GM12878 (cell line): ENCODE data around the gene PLAC8. TPM values are rescaled to one million over a fixed set of nuclear protein-coding genes. Genes with fewer than 3 reads are reported as not detected.

Experiments
- ATAC-seq: fragments of 200-7000 bp; cut with Tn5 transposase; 3 replicates; pipeline ENCODE4 v1.9.1; 2020; ENCODE audit warnings: mild to moderate bottlenecking, moderate library complexity
- BruUV-seq: library from RNA; stranded (reverse); fragments of 400-500 nt; replicated peaks from 2 replicates; lab custom pipeline; 2021; lab: Mats Ljungman, UMichigan
- CTCF ChIA-PET: fragments of 300-600 bp; sonication (Branson Sonifier 250); formaldehyde crosslinking; extraction: SDS; loops from one replicate; lab custom pipeline; 2021; ENCODE audit warnings: inconsistent platforms; lab: Yijun Ruan, JAX
- POLR2A ChIA-PET: fragments of 350-600 bp; formaldehyde crosslinking; extraction: SDS; loops from one replicate; lab custom pipeline; 2021; ENCODE audit warnings: inconsistent platforms; lab: Charles Lee
- RAD21 ChIA-PET: fragments of 300-600 bp; sonication (Branson Sonifier 250); formaldehyde crosslinking; loops from one replicate; lab custom pipeline; 2023; ENCODE audit warnings: antibody characterized with exemption; ENCODE audit not compliant: unreplicated experiment; lab: Charles Lee
- SMC1A ChIA-PET: fragments of 300-600 bp; sonication (Branson Sonifier 250); formaldehyde crosslinking; loops from one replicate; lab custom pipeline; 2023; ENCODE audit not compliant: unreplicated experiment, uncharacterized antibody; lab: Charles Lee
- DNase-seq: peaks from one replicate; pipeline ENCODE4 v3.0.0-alpha.2; 2011; ENCODE audit warnings: low read depth, low spot score
- FAIRE-seq: peaks from 3 replicates; lab custom pipeline; 2011; peaks lifted over from hg19 to GRCh38; lab: Jason Lieb, UNC
- H2AFZ ChIP-seq: 2 replicates; pipeline ENCODE4 v1.6.0; 2011; ENCODE audit warnings: low read depth, low read length, control low read depth; ENCODE audit not compliant: control insufficient read depth
- H3K27ac ChIP-seq: 2 replicates; pipeline ENCODE4 v1.5.1; 2011; ENCODE audit warnings: control low read depth; ENCODE audit not compliant: control insufficient read depth, insufficient read depth
- H3K27me3 ChIP-seq, 2 experiments: replicated peaks in 1 of 2; 2 replicates each; pipeline versions ENCODE4 v1.6.0 to v1.6.1; 2011; ENCODE audit warnings: low read length in 1 of 2; ENCODE audit not compliant: control insufficient read depth in 2 of 2, insufficient read depth in 2 of 2
- H3K36me3 ChIP-seq, 2 experiments: 2 replicates each; pipeline ENCODE4 v1.5.1; 2011; ENCODE audit warnings: low read length in 1 of 2; ENCODE audit not compliant: control insufficient read depth in 2 of 2, insufficient read depth in 2 of 2
- H3K4me1 ChIP-seq: 2 replicates; pipeline ENCODE4 v1.6.1; 2011; ENCODE audit warnings: mild to moderate bottlenecking, low read length, moderate library complexity, mixed read lengths; ENCODE audit not compliant: control insufficient read depth, insufficient read depth
- H3K4me2 ChIP-seq: 2 replicates; pipeline ENCODE4 v1.6.0; 2011; ENCODE audit warnings: control low read depth; ENCODE audit not compliant: control insufficient read depth, insufficient read depth
- H3K4me3 ChIP-seq: fragments of 200-600 bp; sonication (generic); 2 replicates; pipeline ENCODE4 v1.5.1; 2016
- H3K79me2 ChIP-seq: 2 replicates; pipeline ENCODE4 v1.6.0; 2011; ENCODE audit warnings: low read length; ENCODE audit not compliant: control insufficient read depth, insufficient read depth
- H3K9ac ChIP-seq: 2 replicates; pipeline ENCODE4 v1.8.0; 2011; ENCODE audit warnings: low read length, control low read depth, mixed read lengths; ENCODE audit not compliant: control insufficient read depth, insufficient read depth
- H3K9me3 ChIP-seq: replicated peaks from 3 replicates; pipeline ENCODE4 v1.5.1; 2011; ENCODE audit warnings: mild to moderate bottlenecking, low read length; ENCODE audit not compliant: control insufficient read depth, insufficient read depth
- H4K20me1 ChIP-seq: 2 replicates; pipeline ENCODE4 v1.6.0; 2011; ENCODE audit not compliant: control insufficient read depth, insufficient read depth
- CREM ChIP-seq: IDR thresholded peaks from 2 replicates; pipeline ENCODE4 v1.6.1; 2014; ENCODE audit warnings: antibody characterized with exemption, low read depth
- JUNB ChIP-seq: IDR thresholded peaks from 2 replicates; pipeline ENCODE4 v1.6.1; 2016; ENCODE audit warnings: antibody characterized with exemption, mild to moderate bottlenecking
- PRDM15 ChIP-seq: fragments of 450-650 bp; formaldehyde crosslinking; IDR thresholded peaks from 2 replicates; pipeline ENCODE4 v1.4.0; 2020; ENCODE audit warnings: mild to moderate bottlenecking, moderate library complexity
- WGBS: methylation state at CpG from one replicate; pipeline ENCODE4 v1.1.6; 2016; ENCODE audit warnings: low lambda C conversion rate; ENCODE audit not compliant: insufficient replicate concordance, insufficient coverage; ENCODE audit errors: missing lambda C conversion rate; 5-methylcytosine and 5-hydroxymethylcytosine counted together
- in situ Hi-C: fragments of 300-500 bp; cut with MboI; formaldehyde crosslinking; loops from 9 replicates; pipeline ENCODE4 v1.14.3; 2018; ENCODE audit warnings: mixed read lengths
- intact Hi-C: fragments of 100-400 bp; cut with micrococcal nuclease; formaldehyde crosslinking; loops from one replicate; pipeline ENCODE4 v1.14.2; 2022; ENCODE audit not compliant: unreplicated experiment
- polyA plus RNA-seq, 11 experiments: library from polyadenylated mRNA; depleted of rRNA in 4 of 11; unstranded in 6 of 11; stranded (reverse) in 5 of 11; fragments of >200 nt; fragmentation: Nextera tagmentation in 4 of 11; fragmentation: Illumina TruSeq in 1 of 11; extraction: Ambion mirVana in 4 of 11; extraction: Trizol in 1 of 11; gene quantifications; 1 replicate in 1 of 11; 2 replicates in 10 of 11; pipeline versions ENCODE4 v1.2.1 to v1.2.3, GENCODE V29; 2011 to 2016; ENCODE audit warnings: inconsistent platforms in 2 of 11, missing spikeins in 2 of 11, low read depth in 1 of 11
- total RNA-seq, 4 experiments: library from RNA; depleted of rRNA in 3 of 4; stranded (reverse); fragments of >200 nt in 3 of 4; fragmentation: Illumina TruSeq in 1 of 4; extraction: Trizol in 1 of 4; gene quantifications; 2 replicates each; pipeline versions ENCODE4 v1.2.1 to v1.2.3, GENCODE V29; 2013 to 2021
- TF ChIP-seq, protein P1 (sequence below): fragments of 450-650 bp; formaldehyde crosslinking; IDR thresholded peaks from 2 replicates; pipeline ENCODE4 v1.4.0; 2022; ENCODE audit warnings: mild to moderate bottlenecking, moderate library complexity

The PLAC8 gene
- total and polyA plus RNA-seq, 10 of the 15 experiments (the other 5 are each of a cell fraction or from before 2014, with no cell fraction given) = 214 to 841 (median 348) TPM

DNA sequence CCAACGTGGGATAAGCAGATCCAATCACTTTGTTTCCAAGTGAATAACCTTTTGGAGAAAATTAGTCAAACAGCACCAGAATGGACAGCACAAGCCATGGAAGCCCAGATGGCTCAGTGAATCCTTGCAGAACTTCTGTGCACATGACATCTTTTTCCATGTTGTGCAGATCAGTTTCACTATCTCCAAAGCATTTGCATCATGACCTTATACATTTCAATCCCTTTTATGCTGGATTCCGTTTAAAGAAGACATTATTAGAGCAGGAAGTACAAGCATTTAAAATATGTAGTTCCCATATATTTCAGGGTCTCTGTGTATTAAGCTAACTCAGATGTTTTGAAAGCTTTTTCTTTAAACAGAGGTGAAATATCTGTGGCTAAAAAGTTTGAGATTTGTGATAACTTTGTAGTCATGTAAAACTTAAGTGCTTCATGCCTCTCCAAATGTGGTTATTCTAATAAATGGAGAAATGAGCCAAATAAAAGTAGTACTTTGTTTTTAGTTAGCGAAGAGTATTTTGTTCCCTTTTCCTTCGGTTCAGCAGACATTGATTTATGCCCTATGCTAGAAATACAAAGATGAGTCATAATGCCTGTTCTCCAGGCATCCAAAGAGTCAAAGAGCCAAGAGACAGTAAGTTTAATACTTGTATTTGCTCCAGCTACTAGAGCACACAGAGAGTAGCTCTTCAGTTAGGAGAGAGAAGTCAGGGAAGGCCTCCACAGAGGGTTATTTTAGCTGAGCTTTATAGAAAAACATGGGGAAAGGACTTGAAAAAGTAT, 39.0 kb downstream of the PLAC8 start:
- no peak for FAIRE-seq
- DNase-seq = no peak
- H3K4me3 ChIP-seq = no peak overlapping the region
- WGBS = 77% methylated on average over 4 of the region's 4 CpGs
- in situ Hi-C loops (loop anchor here (10.0 kb wide), 1 partner anchor 179 kb away; no protein-coding TSS in a partner anchor), intact Hi-C loops (loop anchor here (2.0 kb wide), 2 partner anchors 143 to 177 kb away; no protein-coding TSS in a partner anchor)
- no peak overlapping the region for H3K27ac ChIP-seq
- ChIA-PET POLR2A (interaction anchor here (0.5 to 1.4 kb wide), 3 partner anchors 8 to 64 kb away, joined by 3 to 4 read pairs (median 4); no protein-coding TSS in a partner anchor), SMC1A (interaction anchor here (0.6 to 5.5 kb wide), 26 partner anchors 12 to 208 kb away, joined by 3 to 56 read pairs (median 10); partner anchors contain the start of genes COQ2 and PLAC8), RAD21 (interaction anchor here (1.0 to 7.2 kb wide), 18 partner anchors 21 to 208 kb away, joined by 3 to 70 read pairs (median 6); partner anchors contain the start of gene PLAC8), CTCF (interaction anchor here (0.6 to 10.3 kb wide), 26 partner anchors 8 to 224 kb away, joined by 3 to 147 read pairs (median 6); partner anchors contain the start of genes COPS4 and COQ2)
- no peaks in the 10 kb centered on the region for H4K20me1 ChIP-seq
- no peak overlapping the region for H3K9ac ChIP-seq
- TF ChIP-seq CREM = no peak
- 0 out of 2 replicates have a peak, but pooled peaks have one; percentile 10 for TF ChIP-seq JUNB
- TF ChIP-seq, protein P1, sequence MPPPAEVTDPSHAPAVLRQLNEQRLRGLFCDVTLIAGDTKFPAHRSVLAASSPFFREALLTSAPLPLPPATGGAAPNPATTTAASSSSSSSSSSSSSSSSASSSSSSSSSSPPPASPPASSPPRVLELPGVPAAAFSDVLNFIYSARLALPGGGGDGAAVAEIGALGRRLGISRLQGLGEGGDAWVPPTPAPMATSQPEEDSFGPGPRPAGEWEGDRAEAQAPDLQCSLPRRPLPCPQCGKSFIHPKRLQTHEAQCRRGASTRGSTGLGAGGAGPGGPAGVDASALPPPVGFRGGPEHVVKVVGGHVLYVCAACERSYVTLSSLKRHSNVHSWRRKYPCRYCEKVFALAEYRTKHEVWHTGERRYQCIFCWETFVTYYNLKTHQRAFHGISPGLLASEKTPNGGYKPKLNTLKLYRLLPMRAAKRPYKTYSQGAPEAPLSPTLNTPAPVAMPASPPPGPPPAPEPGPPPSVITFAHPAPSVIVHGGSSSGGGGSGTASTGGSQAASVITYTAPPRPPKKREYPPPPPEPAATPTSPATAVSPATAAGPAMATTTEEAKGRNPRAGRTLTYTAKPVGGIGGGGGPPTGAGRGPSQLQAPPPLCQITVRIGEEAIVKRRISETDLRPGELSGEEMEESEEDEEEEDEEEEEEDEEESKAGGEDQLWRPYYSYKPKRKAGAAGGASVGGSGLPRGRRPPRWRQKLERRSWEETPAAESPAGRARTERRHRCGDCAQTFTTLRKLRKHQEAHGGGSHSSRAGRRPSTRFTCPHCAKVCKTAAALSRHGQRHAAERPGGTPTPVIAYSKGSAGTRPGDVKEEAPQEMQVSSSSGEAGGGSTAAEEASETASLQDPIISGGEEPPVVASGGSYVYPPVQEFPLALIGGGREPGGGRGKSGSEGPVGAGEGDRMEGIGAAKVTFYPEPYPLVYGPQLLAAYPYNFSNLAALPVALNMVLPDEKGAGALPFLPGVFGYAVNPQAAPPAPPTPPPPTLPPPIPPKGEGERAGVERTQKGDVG (CRISPR knock-in tag) = no peak
- no peak for TF ChIP-seq PRDM15 (CRISPR knock-in tag)
- no peaks in the 10 kb centered on the region for H3K79me2 ChIP-seq
- no peaks in the 10 kb centered on the region for H3K27me3 ChIP-seq
- peaks cover 4 to 11% of the 10 kb centered on the region in 2 experiments; a peak in 3 of 4 replicates for H3K36me3 ChIP-seq
- H3K4me1 ChIP-seq = peaks cover 8% of the 10 kb centered on the region
- H2AFZ ChIP-seq = no peak overlapping the region
- no peak for ATAC-seq
- BruUV-seq = no TSS peak
- H3K9me3 ChIP-seq = no peaks in the 10 kb centered on the region
- H3K4me2 ChIP-seq = no peak overlapping the region
